Measurements from ENCODE around the gene PTGIR. TPM values are rescaled to one million over a fixed set of nuclear protein-coding genes. Genes with fewer than 3 reads are reported as not detected.

Gene PTGIR
- polyA plus RNA-seq, 4 donors = 1.5 to 2.6 (median 2.3) TPM

GRCh38 chr19:46602392-46603194, 22.3 kb downstream of the PTGIR start:
- DNase-seq (ENCODE audit: low read depth in 4 of 4, low spot score in 3 of 4) = no peak

- no peak for DNase-seq (ENCODE audit: low read depth in 4 of 4, low spot score in 3 of 4)
Observed at GRCh38 chr19:46601318-46602224, 23.3 kb downstream of the PTGIR start, which contains the start of gene CALM3. Gene CALM3, plus strand, starts transcription at chr19:46601330. Its CDS starts 105 bp downstream, at chr19:46601435.

- DNase-seq (ENCODE audit: low read depth in 4 of 4, low spot score in 3 of 4) = peak; percentile 96 to 100 (median 98)
Observed at GRCh38 chr19:46600384-46601317, 24.2 kb downstream of the PTGIR start.

GRCh38 chr19:46599716-46600373, 25.0 kb downstream of the PTGIR start:
- DNase-seq (ENCODE audit: low read depth in 4 of 4, low spot score in 3 of 4) = no peak

DNA sequence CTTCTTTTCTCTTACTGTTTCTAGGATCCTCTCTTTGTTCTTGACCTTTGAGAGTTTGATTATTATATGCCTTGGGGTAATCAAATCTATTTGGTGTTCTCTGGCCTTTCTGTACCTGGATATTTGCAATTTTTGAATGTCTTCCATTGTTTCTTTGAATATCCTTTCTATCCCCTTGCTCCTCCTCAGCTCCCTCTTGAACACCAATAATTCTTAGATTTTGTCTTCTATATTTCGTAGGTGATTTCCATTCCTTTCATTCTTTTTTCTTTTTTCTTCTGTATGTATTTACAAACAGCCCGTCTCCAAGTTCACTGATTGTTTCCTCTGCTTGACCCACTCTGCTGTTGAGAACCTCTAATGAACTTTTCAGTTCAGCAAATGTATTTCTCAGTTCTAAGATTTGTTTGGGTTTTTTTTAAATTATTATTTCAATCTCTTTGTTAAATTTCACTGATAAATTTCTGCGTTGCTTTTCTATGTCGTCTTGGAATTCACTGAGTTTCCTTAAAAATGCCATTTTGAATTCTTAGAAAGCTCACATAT, 26.4 kb downstream of the PTGIR start:
- DNase-seq (ENCODE audit: low read depth in 4 of 4, low spot score in 3 of 4) = no peak

DNA sequence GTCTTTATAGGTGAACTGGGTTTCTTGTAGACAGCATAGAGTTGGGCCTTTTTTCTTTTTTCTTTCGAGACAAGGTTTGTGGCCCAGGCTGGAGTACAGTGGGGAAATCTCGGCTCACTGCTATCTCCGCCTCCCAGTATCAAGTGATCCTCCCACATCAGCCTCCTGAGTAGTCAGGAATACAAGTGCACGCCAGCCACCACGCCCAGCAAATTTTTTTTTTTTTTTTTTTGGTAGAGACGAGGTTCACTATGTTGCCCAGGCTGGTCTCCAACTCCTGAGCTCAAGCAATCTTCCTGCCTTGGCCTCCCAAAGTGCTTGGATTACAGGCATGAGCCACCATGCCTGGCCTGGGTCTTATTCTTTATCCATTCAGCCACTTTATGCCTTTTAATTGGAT, 28.9 kb downstream of the PTGIR start:
- no peak for DNase-seq (ENCODE audit: low read depth in 4 of 4, low spot score in 3 of 4)

DNA sequence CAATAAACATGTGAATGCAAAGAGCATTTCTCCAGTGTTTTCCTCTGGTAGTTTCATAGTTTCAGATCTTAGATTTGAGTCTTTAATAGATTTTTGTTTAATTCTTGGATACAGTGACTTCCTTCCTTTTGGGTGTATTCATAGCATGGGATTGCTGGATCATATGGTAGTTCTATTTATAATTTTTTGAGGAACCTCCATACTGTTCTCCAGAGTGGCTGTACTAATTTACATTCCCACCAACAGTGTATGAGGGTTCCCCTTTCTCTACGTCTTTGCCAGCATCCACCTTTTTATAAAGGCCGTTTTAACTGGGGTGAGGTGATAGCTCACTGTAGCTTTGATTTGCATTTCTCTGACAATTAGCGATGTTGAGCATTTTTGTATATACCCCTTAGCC, 33.0 kb downstream of the PTGIR start:
- no peak for DNase-seq (ENCODE audit: low read depth in 4 of 4, low spot score in 3 of 4)

DNA sequence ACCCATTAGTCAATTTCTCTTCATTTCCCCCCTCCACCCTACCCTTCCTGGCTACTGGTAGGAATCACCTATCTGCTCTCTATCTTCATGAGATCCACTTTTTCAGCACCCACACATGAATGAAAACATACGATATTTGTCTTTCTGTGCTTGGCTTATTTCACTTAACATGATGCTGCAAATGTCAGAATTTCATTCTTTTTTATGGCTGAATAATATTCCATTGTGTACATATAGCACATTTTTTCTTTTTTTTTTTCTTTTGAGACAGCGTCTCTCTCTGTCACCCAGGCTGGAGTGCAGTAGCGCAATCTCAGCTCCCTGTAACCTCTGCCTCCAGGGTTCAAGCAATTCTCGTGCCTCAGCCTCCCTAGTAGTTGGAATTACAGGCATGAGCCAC, 33.6 kb downstream of the PTGIR start:
- no peak for DNase-seq (ENCODE audit: low read depth in 4 of 4, low spot score in 3 of 4)

DNA sequence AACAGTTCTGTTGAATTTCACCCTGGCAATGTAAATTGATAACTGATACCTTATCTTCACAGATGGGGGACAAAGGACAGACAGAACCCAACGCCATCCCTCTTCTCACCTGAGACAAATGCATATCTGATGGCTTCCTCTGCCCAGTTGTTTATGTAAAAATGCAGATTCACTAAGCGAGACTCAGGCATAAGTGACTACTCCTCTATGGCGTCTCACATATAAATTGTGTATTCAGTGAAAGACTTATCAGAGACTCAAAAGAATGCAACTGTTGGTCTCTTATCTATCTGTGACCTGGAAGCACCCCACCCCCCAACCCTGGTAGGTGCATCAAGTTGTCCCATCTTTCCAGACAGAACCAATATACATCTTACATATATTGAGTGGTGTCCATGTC, 37.0 kb downstream of the PTGIR start:
- no peak for DNase-seq (ENCODE audit: low read depth in 4 of 4, low spot score in 3 of 4)

DNA sequence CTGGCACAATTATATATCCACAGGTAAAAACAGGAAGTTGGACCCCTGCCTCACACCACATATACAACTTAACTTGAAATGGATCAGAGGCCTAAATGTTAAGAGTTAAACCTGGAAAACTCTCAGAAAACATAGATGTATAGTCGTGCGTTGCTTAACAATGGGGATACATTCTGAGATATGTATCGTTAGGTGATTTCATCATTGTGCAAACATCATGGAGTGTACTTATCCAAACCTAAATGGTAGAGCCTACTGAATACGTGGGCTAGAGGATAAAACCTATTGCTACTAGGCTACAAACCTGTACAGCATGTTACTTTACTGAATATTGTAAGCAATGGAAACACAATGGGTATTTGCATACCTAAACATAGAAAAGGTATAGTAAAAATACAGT, 38.6 kb downstream of the PTGIR start:
- no peak for DNase-seq (ENCODE audit: low read depth in 4 of 4, low spot score in 3 of 4)

DNA sequence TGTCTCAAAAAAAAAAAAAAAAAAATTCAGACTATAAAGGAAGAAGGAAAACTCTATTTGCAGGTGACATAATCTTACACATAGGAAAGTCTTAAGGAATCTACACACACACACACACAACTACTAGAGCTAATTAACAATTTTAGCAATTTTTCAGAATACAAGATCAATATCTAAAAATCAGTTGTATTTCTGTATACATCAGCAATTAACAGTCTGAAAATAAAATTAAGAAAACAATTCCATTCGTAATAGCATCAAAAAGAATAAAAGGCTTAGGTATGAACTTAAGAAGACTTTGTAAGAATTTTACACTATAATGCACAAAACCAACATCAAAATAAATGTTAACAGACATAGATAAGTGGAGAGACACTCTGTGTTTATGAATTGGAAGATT, 39.4 kb downstream of the PTGIR start:
- DNase-seq (ENCODE audit: low read depth in 4 of 4, low spot score in 3 of 4) = no peak

GRCh38 chr19:46580247-46580646, 44.6 kb downstream of the PTGIR start:
- DNase-seq (ENCODE audit: low read depth in 4 of 4, low spot score in 3 of 4) = no peak

DNA sequence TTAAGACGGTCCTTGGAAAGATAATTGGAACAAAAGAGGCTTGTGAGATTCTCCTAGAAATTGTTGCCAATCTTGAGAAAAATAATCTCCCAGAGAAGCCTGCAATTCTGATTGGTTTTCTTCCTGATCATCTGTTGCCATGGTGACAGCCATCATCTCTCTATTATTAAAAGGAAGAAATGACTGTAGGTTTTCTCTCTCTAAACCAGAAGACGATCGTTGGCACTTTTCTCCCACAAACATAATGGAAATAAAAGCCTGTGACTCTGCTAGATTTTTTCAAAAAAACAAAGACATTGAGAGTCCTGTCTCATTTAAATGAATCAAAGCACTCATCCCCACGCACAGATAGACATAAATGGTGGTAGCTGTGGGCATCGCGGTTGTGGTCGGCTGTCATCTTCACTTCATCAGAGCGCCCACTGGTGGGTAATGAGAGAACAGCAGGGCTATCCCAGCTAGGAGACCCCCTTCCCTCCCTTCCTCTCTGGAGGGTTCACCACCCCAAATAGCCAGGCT, 45.5 kb downstream of the PTGIR start:
- no peak for DNase-seq (ENCODE audit: low read depth in 4 of 4, low spot score in 3 of 4)

- DNase-seq (ENCODE audit: low read depth in 4 of 4, low spot score in 3 of 4) = no peak
Observed at GRCh38 chr19:46578450-46578849, 46.4 kb downstream of the PTGIR start.

DNA sequence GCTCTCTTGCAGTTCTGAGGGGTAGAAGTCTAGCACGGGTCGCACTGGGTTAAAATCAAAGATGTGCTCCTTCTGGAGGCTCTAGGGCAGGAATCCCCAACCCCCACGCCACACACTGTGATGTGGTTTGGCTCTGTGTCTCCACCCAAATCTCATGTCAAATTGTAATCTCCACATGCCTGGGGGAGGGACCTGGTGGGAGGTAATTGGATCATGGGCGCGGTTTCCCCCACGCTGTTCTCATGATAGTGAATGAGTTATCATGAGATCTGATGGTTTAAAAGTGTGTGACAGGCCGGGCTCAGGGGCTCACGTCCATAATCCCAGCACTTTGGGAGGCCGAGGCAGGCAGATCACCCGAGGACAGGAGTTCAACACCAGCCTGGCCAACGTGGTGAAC, 50.4 kb downstream of the PTGIR start:
- DNase-seq (ENCODE audit: low read depth in 4 of 4, low spot score in 3 of 4) = no peak

DNA sequence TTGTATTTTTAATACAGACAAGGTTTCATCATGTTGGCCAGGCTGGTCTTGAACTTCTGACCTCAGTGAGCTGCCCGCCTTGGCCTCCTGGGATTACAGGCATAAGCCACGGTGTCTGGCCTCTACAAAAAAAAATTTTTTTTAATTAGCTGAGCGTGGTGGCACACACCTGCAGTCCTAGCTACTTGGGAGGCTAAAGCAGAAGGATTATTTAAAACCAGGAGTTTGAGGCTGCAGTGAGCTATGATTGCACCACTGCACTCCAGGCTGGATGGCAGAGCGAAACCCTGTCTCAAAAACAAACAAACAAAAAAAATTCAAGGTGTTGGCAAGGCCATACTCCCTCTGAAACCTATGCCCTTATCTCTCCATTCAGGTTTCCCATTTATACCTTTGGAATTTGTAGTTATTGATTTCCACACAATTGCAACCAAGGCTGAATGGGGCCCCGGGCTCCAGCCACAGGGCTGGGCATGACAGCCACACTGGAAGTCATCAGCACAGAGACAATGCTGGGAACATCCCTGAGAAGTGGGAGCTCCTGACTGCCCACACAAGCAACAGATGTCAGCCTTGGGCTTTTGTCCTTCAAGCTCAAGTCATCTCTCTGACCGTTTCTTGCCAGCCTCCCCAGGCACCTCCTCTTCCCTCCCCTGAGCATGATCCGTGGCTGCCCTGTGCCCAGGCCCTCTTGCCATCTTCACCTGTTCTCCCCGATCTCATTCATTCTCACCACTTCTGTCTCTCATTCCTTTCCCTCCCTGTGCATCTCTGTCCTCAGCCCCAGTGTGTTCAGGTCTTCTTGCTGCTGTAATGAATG, 51.0 kb downstream of the PTGIR start:
- no peak for DNase-seq (ENCODE audit: low read depth in 4 of 4, low spot score in 3 of 4)

GRCh38 chr19:46571495-46571894, 53.4 kb downstream of the PTGIR start:
- no peak for DNase-seq (ENCODE audit: low read depth in 4 of 4, low spot score in 3 of 4)
